ENCODE measurements around the gene LXN.
"Not testable (repeated sequence)": the region's sequence is repeated elsewhere in the genome, so short reads cannot be mapped to it uniquely, and the experiment has no call there.

The LXN gene

GRCh38 chr3:158703566-158703965, 31.1 kb upstream of the LXN start:
- H3K9me3 ChIP-seq (ENCODE audit: control insufficient read depth in 5 of 5, low read length in 5 of 5) = no peaks in the 10 kb centered on the region
- H3K9ac ChIP-seq (ENCODE audit: low read length in 5 of 5) = no peak overlapping the region
- no peak overlapping the region for H3K27ac ChIP-seq (ENCODE audit: low read depth, low read length)
- peaks cover 7 to 25% (median 15%) of the 10 kb centered on the region in 5 donors for H3K36me3 ChIP-seq (ENCODE audit: control insufficient read depth in 5 of 5, insufficient read depth in 5 of 5, low read length in 5 of 5)
- H3K4me3 ChIP-seq (ENCODE audit: low read depth in 1 of 5, low read length in 5 of 5) = no peak overlapping the region
- peaks cover 0 to 6% (median 3%) of the 10 kb centered on the region in 5 donors for H3K4me1 ChIP-seq (ENCODE audit: control insufficient read depth in 5 of 5, insufficient read depth in 5 of 5, low read length in 5 of 5)
- no peaks in the 10 kb centered on the region for H3K27me3 ChIP-seq (ENCODE audit: control insufficient read depth in 5 of 5, insufficient read depth in 4 of 5, low read length in 5 of 5)

DNA sequence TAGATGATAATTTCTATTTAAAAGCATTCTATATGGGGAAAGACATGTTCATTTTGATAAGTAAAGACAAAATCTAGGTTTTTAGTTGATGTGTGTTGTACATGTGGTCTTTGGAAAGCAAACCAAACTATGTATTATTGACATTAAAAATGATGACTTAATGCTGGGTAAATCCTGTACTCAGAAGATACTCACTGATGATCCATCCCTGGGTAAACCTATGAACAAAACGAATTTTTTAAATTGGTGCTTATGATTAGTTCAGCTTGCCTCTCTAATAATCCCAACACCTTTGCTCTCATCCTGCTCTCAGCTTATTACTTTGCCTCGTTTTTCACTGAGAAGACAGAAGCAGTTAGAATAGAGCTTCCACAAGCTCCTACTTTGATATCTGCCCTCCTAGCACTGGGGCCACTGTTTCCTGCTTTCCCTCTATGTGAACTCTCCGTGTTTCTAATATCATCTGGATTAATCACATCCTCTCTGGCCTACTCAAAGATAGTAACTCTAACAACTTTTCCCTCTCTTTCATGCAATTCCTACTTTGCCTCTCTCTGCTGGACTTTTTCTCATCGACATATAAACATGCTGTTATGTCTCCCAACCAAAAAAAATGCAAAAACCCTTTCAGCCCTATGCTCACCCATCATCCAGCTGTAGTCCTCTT, 30.5 kb upstream of the LXN start:
- Histone ChIP-seq H3K27me3 (ENCODE audit: control insufficient read depth in 5 of 5, insufficient read depth in 4 of 5, low read length in 5 of 5) (no peaks in the 10 kb centered on the region), H3K4me3 (ENCODE audit: low read depth in 1 of 5, low read length in 5 of 5) (no peak overlapping the region), H3K9me3 (ENCODE audit: control insufficient read depth in 5 of 5, low read length in 5 of 5) (no peaks in the 10 kb centered on the region), H3K27ac (ENCODE audit: low read depth, low read length) (no peak overlapping the region), H3K4me1 (ENCODE audit: control insufficient read depth in 5 of 5, insufficient read depth in 5 of 5, low read length in 5 of 5) (peaks cover 0 to 6% (median 3%) of the 10 kb centered on the region in 5 donors), H3K9ac (ENCODE audit: low read length in 5 of 5) (no peak overlapping the region), H3K36me3 (ENCODE audit: control insufficient read depth in 5 of 5, insufficient read depth in 5 of 5, low read length in 5 of 5) (peaks cover 4 to 24% (median 14%) of the 10 kb centered on the region in 5 donors)

DNA sequence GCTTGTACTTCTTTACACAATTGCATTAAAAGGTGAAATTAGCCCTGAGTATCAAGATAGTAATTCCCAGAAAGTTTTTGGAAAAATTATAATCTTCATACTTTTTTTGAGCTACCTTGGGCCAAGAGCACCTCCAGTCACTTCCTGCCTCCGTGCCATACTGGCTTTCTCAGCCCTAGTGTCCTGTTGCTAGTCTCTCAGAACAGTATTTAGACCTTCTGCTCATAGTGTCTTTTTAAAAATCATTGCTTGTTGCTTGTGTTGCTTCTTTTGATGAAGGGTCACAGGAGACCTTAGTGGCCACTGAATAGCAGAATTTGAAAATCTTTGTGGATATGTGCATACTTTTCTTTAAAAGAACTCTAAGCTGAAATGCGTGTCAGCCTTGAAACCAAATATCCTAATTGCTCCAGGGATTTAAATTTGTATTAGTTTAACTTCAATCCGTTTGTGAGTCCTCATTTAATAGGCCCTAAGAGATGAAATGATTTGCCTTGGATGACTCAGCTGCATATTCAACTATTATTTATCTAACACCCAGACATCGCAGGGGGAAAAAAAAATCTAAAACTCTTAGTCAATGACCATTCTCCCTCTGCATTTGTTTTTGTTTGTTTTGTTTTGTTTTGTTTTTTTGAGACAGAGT, 29.1 kb upstream of the LXN start:
- H3K4me3 ChIP-seq (ENCODE audit: low read depth in 1 of 5, low read length in 5 of 5) = no peak overlapping the region
- H3K27ac ChIP-seq (ENCODE audit: low read depth, low read length) = no peak overlapping the region
- H3K36me3 ChIP-seq (ENCODE audit: control insufficient read depth in 5 of 5, insufficient read depth in 5 of 5, low read length in 5 of 5) = peaks cover 3 to 24% (median 12%) of the 10 kb centered on the region in 5 donors
- H3K9ac ChIP-seq (ENCODE audit: low read length in 5 of 5) = no peak overlapping the region
- no peaks in the 10 kb centered on the region for H3K9me3 ChIP-seq (ENCODE audit: control insufficient read depth in 5 of 5, low read length in 5 of 5)
- H3K4me1 ChIP-seq (ENCODE audit: control insufficient read depth in 5 of 5, insufficient read depth in 5 of 5, low read length in 5 of 5) = peaks cover 0 to 6% (median 3%) of the 10 kb centered on the region in 5 donors
- no peaks in the 10 kb centered on the region for H3K27me3 ChIP-seq (ENCODE audit: control insufficient read depth in 5 of 5, insufficient read depth in 4 of 5, low read length in 5 of 5)

DNA sequence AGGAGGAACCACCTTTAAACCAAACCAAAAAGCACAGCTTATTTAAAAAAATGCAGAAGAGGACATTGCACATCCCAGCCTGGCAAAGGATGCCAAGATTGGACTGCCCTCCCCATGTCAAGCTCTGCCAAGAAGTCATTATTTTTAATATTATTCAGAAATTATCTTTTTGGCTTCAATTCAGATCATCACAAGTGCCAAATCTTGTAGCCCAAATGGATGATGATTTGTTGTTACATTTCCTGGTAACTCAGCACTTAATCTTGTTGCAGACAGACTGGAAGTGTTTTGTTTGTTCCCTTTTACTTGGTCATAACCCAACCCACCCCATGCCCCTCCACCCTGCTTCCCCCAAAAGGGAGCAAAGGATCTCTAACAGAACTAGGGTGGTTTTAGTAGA, 28.1 kb upstream of the LXN start:
- no peak overlapping the region for H3K4me3 ChIP-seq (ENCODE audit: low read depth in 1 of 5, low read length in 5 of 5)
- no peak overlapping the region for H3K9ac ChIP-seq (ENCODE audit: low read length in 5 of 5)
- no peaks in the 10 kb centered on the region for H3K27me3 ChIP-seq (ENCODE audit: control insufficient read depth in 5 of 5, insufficient read depth in 4 of 5, low read length in 5 of 5)
- H3K36me3 ChIP-seq (ENCODE audit: control insufficient read depth in 5 of 5, insufficient read depth in 5 of 5, low read length in 5 of 5) = peaks cover 3 to 24% (median 12%) of the 10 kb centered on the region in 5 donors
- no peak overlapping the region for H3K27ac ChIP-seq (ENCODE audit: low read depth, low read length)
- no peaks in the 10 kb centered on the region for H3K9me3 ChIP-seq (ENCODE audit: control insufficient read depth in 5 of 5, low read length in 5 of 5)
- peaks cover 0 to 6% (median 3%) of the 10 kb centered on the region in 5 donors for H3K4me1 ChIP-seq (ENCODE audit: control insufficient read depth in 5 of 5, insufficient read depth in 5 of 5, low read length in 5 of 5)

DNA sequence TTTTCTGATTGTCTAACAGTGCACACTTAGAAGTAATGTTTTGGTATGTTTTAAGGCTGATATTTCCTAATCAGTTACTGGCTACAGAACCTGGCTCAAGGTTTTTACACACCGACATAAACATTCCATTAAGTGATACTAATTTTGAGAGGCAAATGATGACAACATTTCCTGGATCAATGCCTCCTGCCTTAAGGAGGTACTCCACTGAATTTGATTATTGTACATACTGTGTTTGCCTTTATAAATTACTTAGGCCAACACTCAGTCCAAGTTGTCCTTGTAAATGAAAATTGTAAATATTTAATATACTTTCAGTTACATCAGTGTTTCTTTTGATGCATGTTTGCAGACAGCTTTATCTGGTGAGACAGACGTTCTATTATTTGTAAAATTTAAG, 24.2 kb upstream of the LXN start:
- H3K4me1 ChIP-seq (ENCODE audit: control insufficient read depth in 5 of 5, insufficient read depth in 5 of 5, low read length in 5 of 5) = peaks cover 0 to 6% (median 3%) of the 10 kb centered on the region in 5 donors

GRCh38 chr3:158693866-158694456, 21.5 kb upstream of the LXN start:
- peaks cover 8 to 40% (median 34%) of the 10 kb centered on the region in 5 donors for H3K36me3 ChIP-seq (ENCODE audit: control insufficient read depth in 5 of 5, insufficient read depth in 5 of 5, low read length in 5 of 5)
- H3K9me3 ChIP-seq (ENCODE audit: control insufficient read depth in 5 of 5, low read length in 5 of 5); H3K4me1 ChIP-seq (ENCODE audit: control insufficient read depth in 5 of 5, insufficient read depth in 5 of 5, low read length in 5 of 5); H3K4me3 ChIP-seq (ENCODE audit: low read depth in 1 of 5, low read length in 5 of 5); H3K9ac ChIP-seq (ENCODE audit: low read length in 5 of 5); H3K27me3 ChIP-seq (ENCODE audit: control insufficient read depth in 5 of 5, insufficient read depth in 4 of 5, low read length in 5 of 5); H3K27ac ChIP-seq (ENCODE audit: low read depth, low read length): not testable (repeated sequence)

More for the DNA sequence above, 24.2 kb upstream of the LXN start:
- H3K27me3 ChIP-seq (ENCODE audit: control insufficient read depth in 5 of 5, insufficient read depth in 4 of 5, low read length in 5 of 5) = no peaks in the 10 kb centered on the region
- H3K9ac ChIP-seq (ENCODE audit: low read length in 5 of 5) = no peak overlapping the region
- no peak overlapping the region for H3K4me3 ChIP-seq (ENCODE audit: low read depth in 1 of 5, low read length in 5 of 5)
- no peaks in the 10 kb centered on the region for H3K9me3 ChIP-seq (ENCODE audit: control insufficient read depth in 5 of 5, low read length in 5 of 5)
- H3K27ac ChIP-seq (ENCODE audit: low read depth, low read length) = no peak overlapping the region
- peaks cover 3 to 29% (median 23%) of the 10 kb centered on the region in 5 donors for H3K36me3 ChIP-seq (ENCODE audit: control insufficient read depth in 5 of 5, insufficient read depth in 5 of 5, low read length in 5 of 5)

GRCh38 chr3:158685159-158685558, 12.7 kb upstream of the LXN start:
- Histone ChIP-seq H3K27me3 (ENCODE audit: control insufficient read depth in 5 of 5, insufficient read depth in 4 of 5, low read length in 5 of 5) (no peaks in the 10 kb centered on the region), H3K4me3 (ENCODE audit: low read depth in 1 of 5, low read length in 5 of 5) (no peak overlapping the region), H3K9me3 (ENCODE audit: control insufficient read depth in 5 of 5, low read length in 5 of 5) (no peaks in the 10 kb centered on the region), H3K27ac (ENCODE audit: low read depth, low read length) (no peak overlapping the region), H3K36me3 (ENCODE audit: control insufficient read depth in 5 of 5, insufficient read depth in 5 of 5, low read length in 5 of 5) (peaks cover 10 to 34% (median 20%) of the 10 kb centered on the region in 5 donors), H3K4me1 (ENCODE audit: control insufficient read depth in 5 of 5, insufficient read depth in 5 of 5, low read length in 5 of 5) (no peaks in the 10 kb centered on the region), H3K9ac (ENCODE audit: low read length in 5 of 5) (no peak overlapping the region)

DNA sequence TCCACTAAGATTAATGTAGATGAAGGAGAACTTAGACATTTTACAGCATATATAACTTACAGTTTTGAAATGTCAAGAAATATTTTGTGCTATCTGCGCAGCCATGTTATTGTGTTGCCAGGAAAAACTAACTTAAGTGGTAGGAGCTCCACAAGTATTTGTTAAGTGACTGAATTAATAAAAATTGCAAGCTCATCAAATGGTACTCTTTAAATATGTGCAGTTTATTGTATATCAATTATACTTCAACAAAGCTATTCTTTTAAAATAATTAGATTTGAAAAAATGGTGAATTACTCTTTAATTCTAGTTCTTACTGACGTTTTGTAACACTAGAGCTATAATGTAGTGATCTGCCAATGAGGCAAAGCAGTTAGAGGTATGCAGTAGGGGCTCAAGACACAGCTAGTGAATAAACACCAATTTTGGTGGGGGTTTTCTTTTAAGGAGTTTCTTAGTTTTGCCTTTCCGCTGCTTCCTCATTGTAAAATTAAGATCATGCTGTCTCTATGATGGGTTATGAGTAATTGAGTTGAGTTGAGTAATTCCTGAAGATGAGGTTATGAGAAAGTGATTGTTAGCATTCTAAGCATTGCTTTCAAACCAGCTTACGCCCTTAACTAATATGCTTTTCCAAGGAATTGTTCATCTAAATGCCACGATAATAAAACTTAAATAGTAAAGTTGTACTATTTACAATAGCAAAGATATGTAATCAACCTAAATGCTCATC, 10.9 kb upstream of the LXN start:
- no peak overlapping the region for H3K4me3 ChIP-seq (ENCODE audit: low read depth in 1 of 5, low read length in 5 of 5)
- peaks cover 13 to 39% (median 19%) of the 10 kb centered on the region in 5 donors for H3K36me3 ChIP-seq (ENCODE audit: control insufficient read depth in 5 of 5, insufficient read depth in 5 of 5, low read length in 5 of 5)
- H3K4me1 ChIP-seq (ENCODE audit: control insufficient read depth in 5 of 5, insufficient read depth in 5 of 5, low read length in 5 of 5) = no peaks in the 10 kb centered on the region

DNA sequence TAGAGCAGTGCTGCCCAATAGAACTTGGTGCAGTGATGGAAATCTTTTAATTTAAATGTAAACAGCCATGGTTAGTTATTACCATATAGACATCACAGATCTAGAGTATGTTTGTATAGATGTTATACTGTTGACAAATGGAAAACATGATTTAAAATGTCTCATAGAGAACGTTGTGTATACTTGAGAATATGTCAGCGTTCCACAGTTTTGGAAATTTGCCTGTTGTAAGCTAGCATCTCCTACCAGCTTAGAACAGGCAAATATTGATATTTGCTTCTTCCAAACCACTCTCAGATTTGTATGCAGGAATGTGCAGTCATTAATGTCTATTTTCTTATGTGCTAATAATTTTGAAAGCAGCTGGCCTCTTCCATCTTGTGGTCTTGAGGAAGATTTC, 8.4 kb upstream of the LXN start:
- Histone ChIP-seq H3K4me1 (ENCODE audit: control insufficient read depth in 5 of 5, insufficient read depth in 5 of 5, low read length in 5 of 5) (no peaks in the 10 kb centered on the region), H3K4me3 (ENCODE audit: low read depth in 1 of 5, low read length in 5 of 5) (no peak overlapping the region), H3K27ac (ENCODE audit: low read depth, low read length) (no peak overlapping the region), H3K27me3 (ENCODE audit: control insufficient read depth in 5 of 5, insufficient read depth in 4 of 5, low read length in 5 of 5) (no peaks in the 10 kb centered on the region), H3K9ac (ENCODE audit: low read length in 5 of 5) (no peak overlapping the region), H3K9me3 (ENCODE audit: control insufficient read depth in 5 of 5, low read length in 5 of 5) (no peaks in the 10 kb centered on the region), H3K36me3 (ENCODE audit: control insufficient read depth in 5 of 5, insufficient read depth in 5 of 5, low read length in 5 of 5) (peaks cover 17 to 40% (median 29%) of the 10 kb centered on the region in 5 donors)

More for the DNA sequence above, 10.9 kb upstream of the LXN start:
- no peaks in the 10 kb centered on the region for H3K27me3 ChIP-seq (ENCODE audit: control insufficient read depth in 5 of 5, insufficient read depth in 4 of 5, low read length in 5 of 5)
- H3K9me3 ChIP-seq (ENCODE audit: control insufficient read depth in 5 of 5, low read length in 5 of 5) = no peaks in the 10 kb centered on the region
- H3K27ac ChIP-seq (ENCODE audit: low read depth, low read length) = no peak overlapping the region
- no peak overlapping the region for H3K9ac ChIP-seq (ENCODE audit: low read length in 5 of 5)
